Measurements from ENCODE around the gene SFRP4. TPM values are rescaled to one million over a fixed set of nuclear protein-coding genes. Genes with fewer than 3 reads are reported as not detected.

Gene SFRP4
- total RNA-seq, 3 donors from 2014 or later = not detected

GRCh38 chr7:37942934-37943610, 26.5 kb upstream of the SFRP4 start:
- ATAC-seq (no peak), DNase-seq (no peak)
- no peaks in the 10 kb centered on the region for H3K4me1 Mint-ChIP-seq (ENCODE audit: low read depth)
- H3K36me3 Mint-ChIP-seq (ENCODE audit: insufficient read depth) = no peaks in the 10 kb centered on the region
- peaks cover 3% of the 10 kb centered on the region for H3K9me3 Mint-ChIP-seq
- H3K4me3 Mint-ChIP-seq = no peak overlapping the region
- no peaks in the 10 kb centered on the region for H3K27me3 Mint-ChIP-seq (ENCODE audit: low read depth)

GRCh38 chr7:37933018-37933566, 16.5 kb upstream of the SFRP4 start:
- H3K9me3 Mint-ChIP-seq = peaks cover 11% of the 10 kb centered on the region
- peaks cover 4% of the 10 kb centered on the region for H3K27me3 Mint-ChIP-seq (ENCODE audit: low read depth)
- ATAC-seq = no peak

DNA sequence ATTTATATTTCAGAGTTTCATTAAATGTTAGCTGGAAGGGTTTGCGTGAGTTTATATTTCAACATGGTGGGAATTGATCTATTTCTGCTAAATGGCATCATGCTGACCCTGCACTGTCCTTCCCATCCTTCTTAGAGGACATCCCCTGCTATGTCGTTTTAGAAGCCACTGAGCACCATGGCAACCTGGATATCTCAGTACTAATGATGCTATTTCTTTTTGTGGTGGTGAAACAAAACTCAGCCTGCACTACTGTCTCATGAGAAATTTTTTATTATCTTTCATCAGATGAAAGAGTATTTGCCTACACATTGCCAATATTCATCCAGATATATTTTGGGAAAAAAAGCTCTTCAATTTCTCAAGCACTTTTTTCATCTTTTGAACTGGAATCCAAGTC, 15.9 kb upstream of the SFRP4 start:
- Mint-ChIP-seq H3K4me1 (ENCODE audit: low read depth) (no peaks in the 10 kb centered on the region), H3K27me3 (ENCODE audit: low read depth) (peaks cover 4% of the 10 kb centered on the region), H3K36me3 (ENCODE audit: insufficient read depth) (no peaks in the 10 kb centered on the region), H3K4me3 (no peak overlapping the region), H3K9me3 (peaks cover 11% of the 10 kb centered on the region)
- DNase-seq = no peak
- ATAC-seq = no peak

More at GRCh38 chr7:37933018-37933566, 16.5 kb upstream of the SFRP4 start:
- no peak for DNase-seq
- no peak overlapping the region for H3K4me3 Mint-ChIP-seq
- H3K4me1 Mint-ChIP-seq (ENCODE audit: low read depth) = no peaks in the 10 kb centered on the region
- H3K36me3 Mint-ChIP-seq (ENCODE audit: insufficient read depth) = no peaks in the 10 kb centered on the region

- ATAC-seq (no peak), DNase-seq (no peak)
- H3K36me3 Mint-ChIP-seq (ENCODE audit: insufficient read depth) = no peaks in the 10 kb centered on the region
- H3K27me3 Mint-ChIP-seq (ENCODE audit: low read depth) = peaks cover 4% of the 10 kb centered on the region
- H3K4me3 Mint-ChIP-seq = no peak overlapping the region
- peaks cover 9% of the 10 kb centered on the region for H3K9me3 Mint-ChIP-seq
- H3K4me1 Mint-ChIP-seq (ENCODE audit: low read depth) = no peaks in the 10 kb centered on the region
These were observed 13.8 kb upstream of the SFRP4 start for GRCh38 chr7:37930226-37930948.

- peaks cover 9% of the 10 kb centered on the region for H3K9me3 Mint-ChIP-seq
- no peak for DNase-seq
- ATAC-seq = no peak
- H3K4me1 Mint-ChIP-seq (ENCODE audit: low read depth) = no peaks in the 10 kb centered on the region
- peaks cover 1% of the 10 kb centered on the region for H3K27me3 Mint-ChIP-seq (ENCODE audit: low read depth)
- H3K4me3 Mint-ChIP-seq = no peak overlapping the region
- no peaks in the 10 kb centered on the region for H3K36me3 Mint-ChIP-seq (ENCODE audit: insufficient read depth)
These were observed 12.3 kb upstream of the SFRP4 start for GRCh38 chr7:37928878-37929277.

DNA sequence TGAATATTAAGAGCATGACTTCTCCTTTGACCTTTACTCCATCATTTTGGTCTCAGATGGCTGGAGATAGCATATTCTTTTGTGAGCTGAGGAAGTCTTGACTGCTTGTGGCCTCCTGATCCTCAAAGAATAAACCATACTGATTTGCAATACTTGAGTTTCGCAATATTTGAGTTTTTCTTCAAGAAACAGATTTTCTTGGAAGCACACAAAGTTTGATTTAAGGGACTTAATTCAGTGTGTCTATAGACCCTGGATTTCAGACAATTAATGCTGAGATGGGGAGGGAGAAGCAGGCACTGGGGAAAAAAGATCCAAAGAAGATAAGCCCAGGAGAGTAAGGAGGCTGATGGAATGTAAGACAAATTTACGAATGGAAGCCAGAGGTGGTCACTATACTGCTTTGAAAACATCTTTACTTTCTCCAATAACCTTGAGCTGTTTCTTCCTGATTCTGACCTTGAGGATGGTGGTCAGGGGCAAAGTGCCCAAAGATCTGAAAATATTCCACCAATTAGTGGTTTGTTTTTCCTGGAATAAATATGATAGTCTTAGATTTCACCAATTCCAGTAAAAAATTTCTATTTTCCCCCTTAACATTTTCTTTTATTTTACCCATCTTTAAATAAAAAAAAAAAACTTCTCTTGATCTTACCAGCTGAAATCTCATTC, 11.3 kb upstream of the SFRP4 start:
- Mint-ChIP-seq H3K36me3 (ENCODE audit: insufficient read depth) (no peaks in the 10 kb centered on the region), H3K9me3 (peaks cover 9% of the 10 kb centered on the region), H3K27me3 (ENCODE audit: low read depth) (peaks cover 8% of the 10 kb centered on the region), H3K4me3 (no peak overlapping the region), H3K4me1 (ENCODE audit: low read depth) (no peaks in the 10 kb centered on the region)
- ATAC-seq (no peak), DNase-seq (no peak)

DNA sequence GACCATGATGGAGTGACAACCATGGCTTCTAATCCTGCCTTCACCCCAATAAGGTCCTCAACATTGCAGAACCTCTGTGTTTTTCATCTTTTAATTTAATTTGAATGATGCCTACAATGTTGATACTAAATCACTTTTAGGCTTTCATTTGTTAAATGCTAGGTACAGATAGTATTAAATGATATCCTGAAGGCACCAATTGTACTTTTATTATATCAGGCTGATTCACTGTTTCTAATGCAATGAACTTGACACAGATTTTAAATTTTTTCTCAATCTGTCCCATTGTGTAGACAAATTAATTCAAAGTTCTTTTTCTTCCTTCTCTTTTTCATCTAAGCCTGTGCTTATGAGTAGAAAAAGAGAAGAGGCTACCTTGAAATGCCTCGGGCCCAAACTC, 9.0 kb upstream of the SFRP4 start:
- no peaks in the 10 kb centered on the region for H3K36me3 Mint-ChIP-seq (ENCODE audit: insufficient read depth)
- DNase-seq (no peak), ATAC-seq (no peak)
- H3K4me1 Mint-ChIP-seq (ENCODE audit: low read depth) = no peaks in the 10 kb centered on the region
- H3K9me3 Mint-ChIP-seq = peaks cover 9% of the 10 kb centered on the region
- H3K27me3 Mint-ChIP-seq (ENCODE audit: low read depth) = peaks cover 19% of the 10 kb centered on the region
- no peak overlapping the region for H3K4me3 Mint-ChIP-seq

GRCh38 chr7:37924491-37925041, 7.9 kb upstream of the SFRP4 start:
- peaks cover 9% of the 10 kb centered on the region for H3K9me3 Mint-ChIP-seq
- ATAC-seq = no peak
- peaks cover 29% of the 10 kb centered on the region for H3K27me3 Mint-ChIP-seq (ENCODE audit: low read depth)
- H3K4me1 Mint-ChIP-seq (ENCODE audit: low read depth) = peaks cover 3% of the 10 kb centered on the region
- no peak overlapping the region for H3K4me3 Mint-ChIP-seq
- no peaks in the 10 kb centered on the region for H3K36me3 Mint-ChIP-seq (ENCODE audit: insufficient read depth)
- DNase-seq = no peak

DNA sequence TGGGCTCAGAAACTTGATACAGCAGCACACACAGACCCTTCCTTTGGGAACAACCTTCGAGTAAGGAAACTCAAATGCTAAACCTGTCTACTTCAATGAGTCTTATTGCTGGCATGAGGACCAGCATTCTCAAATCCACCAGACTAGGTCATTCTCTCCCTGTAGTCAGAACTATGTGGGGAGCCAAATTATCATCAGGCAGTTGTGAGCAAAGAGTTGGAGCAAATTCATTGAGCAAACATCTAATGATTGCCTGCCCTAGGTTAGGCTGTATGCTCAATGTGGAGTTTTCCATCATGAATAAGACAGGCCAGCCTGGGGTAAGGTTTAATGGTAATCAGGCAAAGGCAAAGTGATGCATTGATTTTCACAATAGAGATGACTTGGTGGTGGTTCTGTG, 7.4 kb upstream of the SFRP4 start:
- Mint-ChIP-seq H3K36me3 (ENCODE audit: insufficient read depth) (no peaks in the 10 kb centered on the region), H3K9me3 (peaks cover 9% of the 10 kb centered on the region), H3K27me3 (ENCODE audit: low read depth) (peaks cover 34% of the 10 kb centered on the region), H3K4me3 (no peak overlapping the region), H3K4me1 (ENCODE audit: low read depth) (peaks cover 3% of the 10 kb centered on the region)
- ATAC-seq = no peak
- DNase-seq = no peak

GRCh38 chr7:37921876-37922275, 5.3 kb upstream of the SFRP4 start:
- H3K4me3 Mint-ChIP-seq = no peak overlapping the region
- ATAC-seq = no peak
- DNase-seq = no peak
- H3K27me3 Mint-ChIP-seq (ENCODE audit: low read depth) = peaks cover 53% of the 10 kb centered on the region
- no peaks in the 10 kb centered on the region for H3K36me3 Mint-ChIP-seq (ENCODE audit: insufficient read depth)
- peaks cover 9% of the 10 kb centered on the region for H3K9me3 Mint-ChIP-seq
- H3K4me1 Mint-ChIP-seq (ENCODE audit: low read depth) = peaks cover 11% of the 10 kb centered on the region

DNA sequence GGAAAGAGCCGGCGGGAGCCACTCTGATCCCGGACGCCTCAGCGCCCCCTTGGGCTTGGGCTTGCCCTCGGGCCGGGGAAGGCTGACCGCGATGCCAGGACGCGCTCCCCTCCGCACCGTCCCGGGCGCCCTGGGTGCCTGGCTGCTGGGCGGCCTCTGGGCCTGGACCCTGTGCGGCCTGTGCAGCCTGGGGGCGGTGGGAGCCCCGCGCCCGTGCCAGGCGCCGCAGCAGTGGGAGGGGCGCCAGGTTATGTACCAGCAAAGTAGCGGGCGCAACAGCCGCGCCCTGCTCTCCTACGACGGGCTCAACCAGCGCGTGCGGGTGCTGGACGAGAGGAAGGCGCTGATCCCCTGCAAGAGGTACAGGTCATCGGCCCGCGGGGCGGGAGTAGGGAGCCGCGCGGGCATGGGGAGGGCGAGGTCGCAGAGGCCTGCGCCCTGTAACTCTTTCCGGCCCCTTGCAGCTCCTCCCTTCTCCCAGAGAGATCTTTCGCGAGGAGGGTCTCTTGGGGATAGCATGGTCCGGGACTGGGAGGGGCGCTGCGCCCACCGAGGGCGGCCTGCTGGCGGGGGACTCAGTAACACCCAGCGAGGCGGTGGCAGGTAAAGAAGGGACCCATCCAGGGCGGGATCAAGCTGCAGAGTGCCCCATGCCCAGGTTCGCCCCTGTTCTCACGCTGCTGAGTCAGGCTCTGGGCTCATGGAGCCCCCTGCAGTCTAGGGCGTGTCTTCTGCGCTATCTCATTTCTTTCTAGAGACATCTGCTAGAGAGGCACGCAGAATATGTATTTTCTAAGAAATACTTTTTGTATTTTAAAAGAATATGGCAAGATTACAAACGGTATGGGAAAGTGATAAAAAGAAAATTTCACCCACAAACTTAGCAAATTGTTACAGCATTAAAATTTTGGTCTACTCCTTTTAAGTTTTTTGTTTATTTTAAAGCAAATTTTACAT, 4.5 kb upstream of the SFRP4 start:
- peaks cover 13% of the 10 kb centered on the region for H3K4me1 Mint-ChIP-seq (ENCODE audit: low read depth)
- peak overlapping the region; percentile 69 for H3K4me3 Mint-ChIP-seq
- H3K27me3 Mint-ChIP-seq (ENCODE audit: low read depth) = peaks cover 57% of the 10 kb centered on the region
- no peaks in the 10 kb centered on the region for H3K36me3 Mint-ChIP-seq (ENCODE audit: insufficient read depth)
- ATAC-seq (peak; percentile 62), DNase-seq (no peak)
- peaks cover 4% of the 10 kb centered on the region for H3K9me3 Mint-ChIP-seq

GRCh38 chr7:37920305-37920848, 3.8 kb upstream of the SFRP4 start, which contains the start of gene EPDR1:
TSS of gene EPDR1 (plus strand) at chr7:37920640. CDS start at chr7:37920940, 300 bp downstream.
- peaks cover 63% of the 10 kb centered on the region for H3K27me3 Mint-ChIP-seq (ENCODE audit: low read depth)
- peak within 1 kb of the TSS; percentile 69 for H3K4me3 Mint-ChIP-seq
- DNase-seq (no peak), ATAC-seq (peak; percentile 55 to 69)
- no peaks in the 10 kb centered on the region for H3K9me3 Mint-ChIP-seq
- H3K36me3 Mint-ChIP-seq (ENCODE audit: insufficient read depth) = no peaks in the 10 kb centered on the region
- peaks cover 15% of the 10 kb centered on the region for H3K4me1 Mint-ChIP-seq (ENCODE audit: low read depth)

DNA sequence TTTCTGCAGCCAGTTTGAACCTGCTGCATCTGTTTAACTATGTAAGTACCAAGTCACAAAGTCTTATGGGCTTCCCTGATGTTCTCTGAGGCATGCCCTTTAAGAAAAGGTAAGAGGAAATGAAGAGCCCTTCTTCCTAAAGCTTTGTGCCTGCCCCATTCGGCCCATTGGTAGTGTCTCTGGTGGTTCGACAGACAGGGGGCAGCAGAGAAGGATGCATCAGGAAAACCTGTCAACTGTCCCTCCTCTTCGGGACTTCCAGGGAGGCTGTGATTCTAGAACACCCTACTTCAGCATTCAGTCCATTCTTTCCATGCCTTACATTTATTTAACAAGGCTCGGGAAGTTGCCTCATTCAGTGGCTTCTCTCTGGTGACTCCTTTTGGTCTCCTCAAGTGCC, 1.9 kb upstream of the SFRP4 start:
- ATAC-seq (no peak), DNase-seq (no peak)
- Mint-ChIP-seq H3K4me1 (ENCODE audit: low read depth) (peaks cover 15% of the 10 kb centered on the region), H3K9me3 (no peaks in the 10 kb centered on the region), H3K36me3 (ENCODE audit: insufficient read depth) (no peaks in the 10 kb centered on the region), H3K27me3 (ENCODE audit: low read depth) (peaks cover 77% of the 10 kb centered on the region), H3K4me3 (no peak overlapping the region)
